ENCODE results near the gene IKZF1.

Gene IKZF1

DNA sequence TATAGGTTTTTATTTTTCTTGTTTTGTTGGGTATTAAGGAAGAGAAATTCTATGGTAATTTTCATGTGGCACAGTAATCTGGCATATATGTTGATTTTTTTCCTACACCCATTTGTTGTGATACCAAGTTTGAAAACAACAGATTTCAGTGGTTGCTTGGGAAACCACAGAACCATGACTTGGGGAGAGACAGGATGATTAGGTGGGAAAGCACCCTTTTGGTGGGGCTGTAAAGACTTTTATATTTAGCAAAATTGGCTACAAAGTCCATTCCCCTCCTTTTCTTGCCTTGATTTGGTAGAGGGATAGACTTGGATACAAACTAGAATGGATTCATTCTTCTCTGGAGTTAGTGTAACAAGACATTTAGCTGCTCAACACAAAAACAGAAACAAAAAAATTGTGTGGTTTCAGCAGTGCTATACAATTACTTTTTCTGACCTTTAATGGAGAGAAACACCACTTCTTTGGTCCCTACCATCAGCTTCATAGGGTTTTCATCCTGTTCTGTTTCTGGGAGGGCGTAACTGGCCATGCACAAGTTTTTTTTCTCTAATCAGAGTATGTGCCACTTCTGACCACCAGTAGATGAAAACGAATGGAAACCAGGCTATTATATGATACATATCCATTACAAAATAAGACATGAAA lies 92.9 kb downstream of the IKZF1 start:
- H3K27ac ChIP-seq = no peak overlapping the region
- no peak for DNase-seq (ENCODE audit: low read depth, low spot score)

DNA sequence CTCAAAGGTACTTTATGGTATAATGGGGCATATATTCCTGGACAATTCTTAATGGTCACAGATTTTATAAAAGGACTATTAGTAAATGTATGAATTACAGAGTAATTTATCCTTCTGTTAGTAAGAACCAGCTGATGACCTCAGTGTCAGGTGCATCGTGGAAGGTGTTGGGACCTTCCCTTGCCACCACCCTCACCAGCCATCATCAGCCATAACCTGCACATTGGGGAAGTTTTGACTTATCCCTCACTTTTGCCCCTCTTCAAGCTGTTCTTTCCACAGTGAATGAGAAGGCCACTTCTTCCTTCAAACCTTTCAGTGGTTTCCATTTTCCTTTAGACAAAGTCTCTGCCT lies 93.4 kb downstream of the IKZF1 start:
- no peak overlapping the region for H3K27ac ChIP-seq
- no peak for DNase-seq (ENCODE audit: low read depth, low spot score)

DNA sequence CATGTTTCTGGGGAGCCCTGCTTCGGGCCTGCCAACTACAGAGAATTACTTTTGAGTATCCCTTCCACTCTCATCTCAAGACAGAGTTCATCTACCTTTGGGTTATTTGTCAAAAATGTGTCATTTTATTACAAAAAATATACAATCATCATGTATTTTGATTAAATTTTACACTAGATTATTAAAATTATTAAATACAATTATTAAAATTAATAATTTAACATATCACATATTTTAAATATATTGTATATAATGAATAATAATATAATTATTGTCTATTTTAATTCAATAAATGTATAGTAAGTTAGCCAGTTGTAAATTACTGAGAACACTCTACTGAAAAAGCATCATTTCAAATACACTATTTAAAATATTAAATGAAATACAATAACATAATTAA lies 94.7 kb downstream of the IKZF1 start:
- DNase-seq (ENCODE audit: low read depth, low spot score) = no peak
- H3K27ac ChIP-seq = no peak overlapping the region

- H3K27ac ChIP-seq = no peak overlapping the region
- DNase-seq (ENCODE audit: low read depth, low spot score) = no peak
Observed at GRCh38 chr7:50399635-50400034, 95.1 kb downstream of the IKZF1 start.

DNA sequence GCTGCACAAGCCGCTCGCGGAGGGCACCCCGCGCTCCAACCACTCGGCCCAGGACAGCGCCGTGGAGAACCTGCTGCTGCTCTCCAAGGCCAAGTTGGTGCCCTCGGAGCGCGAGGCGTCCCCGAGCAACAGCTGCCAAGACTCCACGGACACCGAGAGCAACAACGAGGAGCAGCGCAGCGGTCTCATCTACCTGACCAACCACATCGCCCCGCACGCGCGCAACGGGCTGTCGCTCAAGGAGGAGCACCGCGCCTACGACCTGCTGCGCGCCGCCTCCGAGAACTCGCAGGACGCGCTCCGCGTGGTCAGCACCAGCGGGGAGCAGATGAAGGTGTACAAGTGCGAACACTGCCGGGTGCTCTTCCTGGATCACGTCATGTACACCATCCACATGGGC lies 95.6 kb downstream of the IKZF1 start:
- H3K27ac ChIP-seq = no peak overlapping the region
- DNase-seq (ENCODE audit: low read depth, low spot score) = no peak

GRCh38 chr7:50404392-50404791 lies 99.9 kb downstream of the IKZF1 start:
- H3K27ac ChIP-seq = no peak overlapping the region
- DNase-seq (ENCODE audit: low read depth, low spot score) = no peak

DNA sequence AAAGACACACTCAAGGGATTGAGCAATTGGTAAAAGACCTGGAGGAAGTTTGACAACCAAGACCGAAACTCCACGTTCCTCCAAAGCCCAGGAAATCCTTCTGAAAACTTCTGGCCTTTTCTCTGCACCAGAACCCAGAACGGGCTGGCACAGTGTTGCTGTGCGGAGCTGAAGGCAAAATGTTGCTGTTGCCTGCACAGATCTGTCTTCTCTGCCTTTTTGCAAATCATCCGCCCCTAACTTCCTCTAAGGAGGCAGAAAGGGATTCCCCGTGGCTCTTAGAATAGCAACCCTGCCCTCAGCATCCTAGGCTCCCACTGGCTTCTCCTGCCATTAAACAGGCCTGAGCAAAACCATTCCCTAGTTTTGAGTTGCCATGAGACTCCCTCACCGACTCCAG lies 100.7 kb downstream of the IKZF1 start:
- H3K27ac ChIP-seq = no peak overlapping the region

DNA sequence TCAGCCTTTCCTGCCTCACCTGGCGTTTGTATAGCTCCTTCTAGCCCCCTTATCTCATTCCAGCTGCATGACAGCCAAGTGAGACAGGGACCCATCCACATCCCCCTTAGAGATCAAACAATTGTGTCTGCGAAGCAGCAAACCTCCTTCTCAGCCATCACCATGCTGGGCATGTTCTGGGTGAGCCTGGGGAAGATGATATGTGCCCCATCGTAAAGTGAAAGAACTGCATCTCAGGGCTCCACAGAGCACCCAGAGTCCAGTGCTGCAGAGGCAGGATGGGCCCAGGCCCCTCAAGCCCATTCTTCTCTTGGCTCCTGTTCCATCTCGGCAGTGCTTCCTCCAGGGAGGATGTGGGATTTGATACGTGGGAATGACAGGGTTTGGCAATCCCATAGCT lies 102.4 kb downstream of the IKZF1 start:
- no peak overlapping the region for H3K27ac ChIP-seq

More for the DNA sequence above, 100.7 kb downstream of the IKZF1 start:
- DNase-seq (ENCODE audit: low read depth, low spot score) = no peak

DNA sequence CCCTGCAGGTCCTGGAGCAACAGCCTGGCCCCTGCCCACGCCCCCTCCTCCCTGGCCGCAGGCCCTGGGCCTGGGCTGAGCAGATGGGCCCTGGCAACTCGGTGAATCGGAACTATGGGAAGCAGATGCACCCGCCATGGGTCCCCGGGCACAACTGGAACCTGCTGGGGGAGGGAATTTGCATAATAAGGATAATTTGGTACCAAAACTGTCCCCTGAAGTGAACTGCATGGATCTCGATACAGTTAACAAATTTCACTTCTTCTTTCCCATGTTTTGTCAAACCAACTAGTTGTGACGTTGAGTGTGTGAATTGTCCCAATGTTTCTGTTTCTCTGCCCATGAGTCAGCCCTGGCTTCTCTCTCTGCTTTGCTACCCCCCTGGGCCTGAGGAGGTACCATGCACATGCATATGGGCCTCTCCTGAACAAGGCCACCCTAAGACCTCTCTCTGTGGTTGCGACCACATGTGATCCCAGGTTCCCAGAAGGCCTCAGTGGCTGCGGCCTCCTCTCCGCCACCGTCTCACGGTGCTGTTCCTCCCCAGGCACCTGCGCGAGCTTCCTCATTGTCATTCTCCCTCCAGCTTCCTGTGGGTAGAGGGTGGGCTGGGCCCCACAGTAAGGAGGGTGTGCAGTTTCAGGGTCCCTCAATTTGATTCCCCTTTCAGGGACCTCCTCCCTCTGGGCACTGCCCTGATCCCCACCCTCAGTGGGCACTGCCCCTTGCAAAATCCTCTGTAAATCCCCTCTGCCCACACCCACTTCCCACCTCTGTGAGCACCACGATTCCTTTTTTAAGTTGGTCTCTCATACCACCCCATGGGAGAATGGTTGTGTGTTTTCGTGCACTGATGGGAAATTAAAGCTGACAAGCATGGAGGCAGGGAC lies 105.6 kb downstream of the IKZF1 start:
- DNase-seq (ENCODE audit: low read depth, low spot score) = no peak
- no peak overlapping the region for H3K27ac ChIP-seq

More for the DNA sequence above, 102.4 kb downstream of the IKZF1 start:
- no peak for DNase-seq (ENCODE audit: low read depth, low spot score)

DNA sequence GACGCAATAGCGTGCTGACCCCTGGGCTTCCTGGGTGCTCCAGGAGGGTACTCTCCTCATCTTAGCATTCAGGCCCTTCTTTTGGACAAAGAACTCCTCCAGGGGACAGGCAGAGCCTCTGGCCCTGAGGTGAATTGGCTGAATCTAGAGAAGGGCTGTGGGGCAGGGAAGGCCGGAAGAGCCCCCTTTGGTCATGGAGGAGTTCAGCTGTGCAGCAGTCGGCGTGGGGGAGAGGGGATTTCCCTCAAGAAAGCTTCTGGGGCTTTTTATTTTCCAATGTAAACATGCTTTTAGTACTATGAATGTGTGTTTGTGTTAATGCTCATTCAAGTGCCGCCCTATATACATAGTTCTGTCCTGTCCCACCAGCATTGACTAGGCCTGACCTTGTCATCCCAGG lies 106.8 kb downstream of the IKZF1 start:
- H3K27ac ChIP-seq = no peak overlapping the region
- DNase-seq (ENCODE audit: low read depth, low spot score) = no peak

DNA sequence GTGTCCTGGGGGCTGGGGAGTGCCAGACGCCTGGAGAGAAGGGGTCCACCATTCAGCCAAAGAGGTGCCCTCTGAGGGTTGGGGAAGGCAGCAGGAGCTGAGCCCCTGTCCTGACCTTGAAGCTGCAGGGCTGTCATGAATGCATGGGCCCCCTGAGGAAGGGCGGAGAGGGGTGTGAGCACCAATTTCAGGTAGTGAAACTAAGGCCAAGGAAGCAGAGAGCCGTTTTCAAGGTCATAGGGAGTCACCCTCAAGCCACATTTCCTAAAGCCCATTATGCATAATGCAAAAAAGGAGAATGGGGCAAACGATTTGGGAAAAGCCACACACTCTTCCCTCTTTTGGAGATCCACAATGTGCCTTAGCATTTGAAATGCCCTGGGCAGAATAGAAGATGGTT lies 108.5 kb downstream of the IKZF1 start:
- H3K27ac ChIP-seq = no peak overlapping the region
- DNase-seq (ENCODE audit: low read depth, low spot score) = no peak

- H3K27ac ChIP-seq = no peak overlapping the region
Observed at GRCh38 chr7:50413561-50413960, 109.0 kb downstream of the IKZF1 start.

DNA sequence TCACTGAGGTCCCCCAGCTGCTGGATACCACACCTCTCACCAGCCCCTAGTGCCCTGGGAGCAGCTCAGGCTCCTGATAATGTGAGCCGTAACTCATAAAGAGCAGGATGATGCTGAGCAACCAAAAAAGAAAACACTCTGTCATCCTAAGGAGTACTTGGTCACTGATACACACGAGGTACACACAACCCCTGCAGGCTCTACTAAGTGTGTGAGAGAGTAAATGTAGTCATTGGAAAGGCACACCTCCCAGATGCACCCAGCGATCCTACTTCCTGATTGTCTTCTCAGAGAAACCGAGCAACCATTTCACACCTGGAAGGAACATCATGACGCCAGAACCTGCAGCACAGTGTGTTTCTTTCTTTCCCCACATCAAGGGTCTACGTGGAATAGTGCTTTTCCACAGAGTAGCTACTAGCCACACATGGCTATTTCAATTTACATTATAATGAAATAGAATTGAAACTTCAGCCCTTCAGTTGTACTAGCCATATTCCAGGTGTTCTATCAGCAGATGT lies 111.4 kb downstream of the IKZF1 start:
- H3K27ac ChIP-seq = no peak overlapping the region
- no peak for DNase-seq (ENCODE audit: low read depth, low spot score)

More at GRCh38 chr7:50413561-50413960, 109.0 kb downstream of the IKZF1 start:
- DNase-seq (ENCODE audit: low read depth, low spot score) = no peak

DNA sequence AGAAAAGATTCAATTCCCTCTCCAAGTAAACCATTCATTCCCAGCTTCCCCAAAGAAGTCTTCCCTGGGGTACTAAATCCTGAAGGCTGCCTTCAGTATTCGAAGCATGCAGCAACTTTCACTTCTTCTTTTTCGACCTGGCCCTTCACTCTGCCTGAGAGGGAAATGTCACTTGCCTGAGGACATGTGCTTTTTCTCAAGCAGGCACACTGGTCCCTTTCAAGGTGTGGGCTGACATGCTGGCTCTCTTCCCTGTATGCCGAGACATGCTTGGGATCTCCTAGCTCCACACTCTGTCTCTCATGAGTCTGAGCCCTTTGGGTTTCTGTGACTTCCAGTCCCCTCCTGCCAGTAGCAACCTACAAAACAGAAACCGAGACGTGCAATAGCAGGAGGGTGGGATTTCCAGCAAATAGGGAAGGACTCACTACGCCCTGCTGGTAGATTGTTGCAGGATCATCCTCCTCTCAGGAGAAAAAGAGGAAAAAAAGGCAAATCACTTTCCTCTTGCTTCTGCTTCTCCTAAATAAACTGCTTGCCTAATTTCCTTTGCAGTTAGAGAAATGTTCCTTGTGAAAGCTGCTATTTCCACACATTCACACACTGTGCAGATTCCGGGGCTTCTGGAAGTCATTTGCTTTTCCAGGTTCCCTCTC lies 112.1 kb downstream of the IKZF1 start:
- DNase-seq (ENCODE audit: low read depth, low spot score) = no peak
- no peak overlapping the region for H3K27ac ChIP-seq

- DNase-seq (ENCODE audit: low read depth, low spot score) = peak; percentile 16
- H3K27ac ChIP-seq = no peak overlapping the region
Observed at GRCh38 chr7:50418086-50418515, 113.6 kb downstream of the IKZF1 start.

DNA sequence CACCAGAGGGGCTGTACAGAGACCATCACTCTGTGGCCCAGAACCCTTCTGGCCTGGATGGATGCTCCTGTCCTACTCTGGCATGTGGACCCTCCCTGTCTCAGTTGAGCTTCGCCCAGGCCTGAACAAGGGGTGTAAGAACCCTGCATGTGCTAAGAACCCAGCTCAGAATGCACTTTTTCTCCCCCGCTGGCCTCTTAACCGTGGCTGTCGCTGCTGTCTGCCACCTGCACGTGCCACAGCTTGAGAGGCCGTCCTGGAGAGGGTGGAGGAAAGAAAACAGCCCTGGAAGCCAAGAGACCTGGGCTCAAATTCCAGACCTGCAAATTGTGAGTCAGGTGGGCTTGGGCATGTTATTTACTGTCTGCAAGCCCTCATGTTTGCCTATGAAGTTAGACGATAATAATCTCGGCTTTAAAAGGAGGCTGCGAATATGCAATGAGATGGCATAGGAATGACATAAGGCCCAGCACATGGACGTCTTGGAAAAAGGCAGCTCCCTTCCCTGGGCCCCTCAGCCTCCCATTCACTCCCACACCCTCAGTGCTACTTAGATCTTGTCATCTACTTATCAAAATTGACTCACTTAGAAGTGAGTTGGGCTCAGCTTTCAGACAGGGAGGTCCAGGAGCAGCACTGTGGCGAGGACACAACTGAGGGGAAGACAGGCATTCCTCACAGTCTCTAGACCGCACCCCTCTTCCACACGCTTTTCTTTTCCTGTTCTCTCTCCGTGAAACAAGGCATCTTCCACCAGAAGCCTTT lies 114.2 kb downstream of the IKZF1 start:
- no peak overlapping the region for H3K27ac ChIP-seq
- no peak for DNase-seq (ENCODE audit: low read depth, low spot score)

DNA sequence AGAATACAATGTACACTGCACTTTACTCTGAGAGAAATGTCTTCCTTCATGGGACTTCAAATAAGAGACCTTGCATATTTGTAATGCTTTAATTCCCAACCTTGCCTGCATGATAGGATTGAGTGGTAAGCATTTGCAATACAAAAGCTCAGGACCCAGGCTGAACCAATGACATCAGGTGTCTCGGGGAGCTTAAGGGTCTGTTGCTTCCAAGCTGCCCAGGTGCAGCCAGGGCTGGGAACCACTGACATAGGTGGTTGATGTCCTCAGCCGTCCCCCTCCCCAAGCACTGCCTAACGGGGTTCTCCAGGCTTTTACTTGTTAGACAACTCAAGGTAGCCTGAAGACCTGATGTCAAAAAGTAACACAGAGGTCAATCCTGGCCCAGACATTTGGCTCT lies 116.5 kb downstream of the IKZF1 start:
- no peak for DNase-seq (ENCODE audit: low read depth, low spot score)
- H3K27ac ChIP-seq = no peak overlapping the region

DNA sequence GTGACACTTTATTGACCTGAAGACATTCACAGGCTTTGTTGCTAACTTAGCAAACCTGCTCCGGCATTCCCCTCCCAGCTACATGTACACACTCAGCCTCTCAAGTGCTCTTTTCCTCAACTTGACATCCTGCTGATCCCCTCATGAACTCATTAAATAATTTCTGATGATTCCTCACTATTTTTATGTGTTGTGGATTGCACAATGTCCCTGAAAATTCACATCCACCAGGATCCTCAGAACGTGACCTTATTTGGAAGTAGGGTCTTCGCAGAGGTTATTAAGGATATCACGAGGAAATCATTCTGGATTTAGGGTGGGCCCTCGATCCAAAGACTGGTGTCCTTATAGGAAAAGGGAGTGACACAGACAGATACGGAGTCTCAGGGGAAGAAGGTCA lies 118.3 kb downstream of the IKZF1 start:
- H3K27ac ChIP-seq = no peak overlapping the region

DNA sequence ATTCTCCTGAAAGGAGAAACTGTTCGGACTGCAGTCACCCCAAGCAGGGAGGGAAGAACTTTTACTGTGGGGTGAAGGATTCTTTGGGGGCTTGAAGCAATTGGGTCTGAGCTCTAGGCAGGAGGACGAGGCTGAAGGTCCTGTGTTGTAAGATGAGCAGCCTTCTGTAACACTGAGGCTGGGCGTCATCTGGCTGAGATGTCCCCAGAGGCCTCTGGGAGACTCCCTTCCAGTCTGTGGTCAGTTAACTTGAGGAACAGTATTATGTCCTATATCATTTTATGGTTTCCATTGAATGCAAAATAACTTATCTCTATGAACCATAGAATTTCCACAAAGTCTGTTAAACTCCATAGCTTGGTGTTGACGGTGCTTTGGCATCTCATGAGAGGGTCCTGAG lies 119.3 kb downstream of the IKZF1 start:
- H3K27ac ChIP-seq = no peak overlapping the region
- no peak for DNase-seq (ENCODE audit: low read depth, low spot score)

More for the DNA sequence above, 118.3 kb downstream of the IKZF1 start:
- DNase-seq (ENCODE audit: low read depth, low spot score) = no peak

- H3K27ac ChIP-seq = no peak overlapping the region
- no peak for DNase-seq (ENCODE audit: low read depth, low spot score)
Observed at GRCh38 chr7:50425318-50425717, 120.8 kb downstream of the IKZF1 start.
